Measurements from ENCODE around the gene XPO6. TPM values are rescaled to one million over a fixed set of nuclear protein-coding genes. Genes with fewer than 3 reads are reported as not detected.

The XPO6 gene
- total RNA-seq, 1 experiment from 2014 or later, result 188 TPM

DNA sequence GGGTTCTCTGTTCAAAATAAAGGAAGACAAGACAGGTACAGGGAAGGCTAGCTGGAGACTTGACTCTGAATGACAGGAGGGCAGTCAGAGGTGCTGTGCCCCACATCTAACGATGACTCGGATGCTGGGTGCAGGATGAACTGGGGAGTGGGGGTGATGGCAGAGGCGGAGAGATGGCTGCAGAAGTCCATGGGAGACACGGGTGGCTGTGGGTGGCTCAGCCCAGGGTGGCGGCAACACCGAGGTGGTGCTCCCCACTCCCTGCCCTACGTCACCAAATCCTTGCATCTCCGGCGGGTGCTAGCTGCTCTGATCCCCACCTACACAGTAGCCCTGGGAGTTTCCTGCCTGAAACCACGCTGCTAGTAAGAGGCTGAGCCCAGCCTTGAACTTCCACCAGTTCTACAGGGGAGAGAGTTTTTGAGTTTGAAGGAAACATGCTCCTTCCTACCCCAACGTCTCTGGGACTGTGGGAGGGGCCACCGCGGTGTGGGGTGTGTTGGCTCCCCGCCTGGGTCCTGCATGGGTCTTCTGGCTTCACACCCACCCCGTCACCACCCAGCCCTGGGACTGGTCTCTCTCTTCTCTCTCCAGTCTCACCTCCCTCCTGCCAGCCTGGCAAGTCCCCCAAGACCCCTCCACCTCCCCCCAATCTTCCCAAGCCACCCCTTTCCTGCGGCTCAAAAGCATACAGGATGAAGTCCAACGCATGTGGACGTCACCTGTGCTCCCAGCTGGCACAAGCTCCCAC lies 152.8 kb downstream of the XPO6 start:
- no peak for DNase-seq
- H3K27me3 ChIP-seq (ENCODE audit: control insufficient read depth, insufficient read depth, low read length), result peaks cover 36% of the 10 kb centered on the region
- no peak overlapping the region for H3K4me3 ChIP-seq (ENCODE audit: insufficient read depth, low read depth, low read length)
- no peaks in the 10 kb centered on the region for H3K36me3 ChIP-seq (replicated peaks; ENCODE audit: control insufficient read depth, insufficient read depth, low read length)

DNA sequence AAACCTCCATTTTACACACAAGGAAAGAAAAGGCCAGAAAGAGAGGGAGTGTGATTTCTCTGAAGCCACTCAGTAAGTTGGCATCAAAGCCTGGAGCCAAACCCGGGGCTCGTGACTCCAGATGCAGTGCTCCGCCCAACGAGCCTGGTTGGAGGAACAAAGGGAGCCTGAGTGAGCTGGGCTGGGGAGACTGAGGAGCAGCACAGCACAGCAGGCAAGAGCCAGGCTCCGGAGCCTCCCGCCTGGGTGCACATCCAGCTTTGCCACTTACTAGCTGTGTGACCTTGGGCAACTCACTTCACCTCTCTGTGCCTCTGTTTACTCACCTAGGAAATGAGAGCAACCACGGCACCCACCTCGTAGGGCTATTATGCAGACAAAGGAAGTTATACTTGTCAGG lies 153.8 kb downstream of the XPO6 start:
- peaks cover 28% of the 10 kb centered on the region for H3K27me3 ChIP-seq (ENCODE audit: control insufficient read depth, insufficient read depth, low read length)
- no peaks in the 10 kb centered on the region for H3K36me3 ChIP-seq (replicated peaks; ENCODE audit: control insufficient read depth, insufficient read depth, low read length)
- DNase-seq, result no peak
- H3K4me3 ChIP-seq (ENCODE audit: insufficient read depth, low read depth, low read length), result no peak overlapping the region

DNA sequence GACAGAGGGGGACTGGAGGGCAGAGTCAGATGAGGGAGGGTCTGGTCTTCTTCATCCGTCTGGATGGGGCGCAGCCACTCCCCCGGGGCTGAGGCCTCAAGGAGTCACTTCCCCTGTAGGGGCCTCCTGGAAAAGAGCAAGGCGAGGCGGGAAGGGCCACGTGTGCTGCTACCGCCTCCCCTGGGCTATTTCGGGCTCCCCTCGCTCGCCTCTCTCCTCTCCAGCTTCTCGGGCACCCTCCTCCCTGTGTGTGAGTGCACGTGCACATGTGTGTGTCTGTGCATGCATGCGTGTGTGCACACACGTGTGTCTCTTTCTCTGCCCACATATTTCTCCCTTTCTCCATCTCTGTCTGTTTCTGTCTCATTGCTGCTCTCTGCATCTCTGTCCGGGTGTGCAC lies 158.3 kb downstream of the XPO6 start:
- Histone ChIP-seq H3K27me3 (ENCODE audit: control insufficient read depth, insufficient read depth, low read length) (no peaks in the 10 kb centered on the region; the same call in 1 of the 2 replicates), H3K4me3 (ENCODE audit: insufficient read depth, low read depth, low read length) (no peak overlapping the region), H3K36me3 (replicated peaks; ENCODE audit: control insufficient read depth, insufficient read depth, low read length) (no peaks in the 10 kb centered on the region)
- DNase-seq, result no peak

DNA sequence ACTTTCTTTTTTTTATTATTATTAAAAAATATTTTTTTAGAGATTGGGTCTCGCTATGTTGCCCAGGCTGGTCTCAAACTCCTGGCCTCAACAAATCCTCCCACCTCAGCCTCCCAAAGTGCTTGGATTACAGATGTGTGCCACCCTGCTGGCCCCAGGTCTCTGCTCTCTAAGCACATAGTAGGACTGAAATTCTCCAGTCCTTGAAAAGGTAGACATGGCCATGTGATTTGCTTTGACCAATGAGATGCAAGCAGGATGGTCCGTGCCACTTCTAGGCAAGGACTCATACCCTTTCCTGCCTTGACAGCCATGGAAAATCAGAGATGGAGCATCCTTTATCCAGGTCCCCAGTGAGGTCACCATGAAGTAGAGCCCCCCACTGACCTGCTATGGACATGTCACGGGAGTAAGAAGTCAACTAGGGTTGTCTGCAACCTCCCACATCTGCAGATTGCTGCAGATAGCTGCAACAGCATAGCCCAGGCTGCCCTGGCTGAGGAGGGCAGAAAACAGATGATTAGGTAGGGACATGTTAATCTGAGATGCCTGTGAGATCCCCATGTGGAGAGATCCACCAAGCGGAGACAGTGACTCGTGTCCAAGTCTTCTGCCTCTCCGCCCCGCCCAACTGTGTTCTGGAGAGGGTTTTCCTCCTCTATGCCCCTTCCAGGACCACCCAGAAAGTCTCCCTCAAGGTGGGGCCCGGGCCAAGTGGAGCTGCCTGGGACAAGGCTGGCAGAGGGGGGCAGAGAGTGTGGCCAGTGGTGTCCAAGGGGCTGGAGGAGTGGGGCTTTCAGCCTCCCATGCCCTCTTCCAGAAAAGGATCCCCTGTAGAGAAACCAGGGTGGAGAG lies 159.3 kb downstream of the XPO6 start:
- DNase-seq, result no peak
- Histone ChIP-seq H3K4me3 (ENCODE audit: insufficient read depth, low read depth, low read length) (no peak overlapping the region), H3K36me3 (replicated peaks; ENCODE audit: control insufficient read depth, insufficient read depth, low read length) (no peaks in the 10 kb centered on the region), H3K27me3 (ENCODE audit: control insufficient read depth, insufficient read depth, low read length) (no peaks in the 10 kb centered on the region; the same call in 1 of the 2 replicates)

DNA sequence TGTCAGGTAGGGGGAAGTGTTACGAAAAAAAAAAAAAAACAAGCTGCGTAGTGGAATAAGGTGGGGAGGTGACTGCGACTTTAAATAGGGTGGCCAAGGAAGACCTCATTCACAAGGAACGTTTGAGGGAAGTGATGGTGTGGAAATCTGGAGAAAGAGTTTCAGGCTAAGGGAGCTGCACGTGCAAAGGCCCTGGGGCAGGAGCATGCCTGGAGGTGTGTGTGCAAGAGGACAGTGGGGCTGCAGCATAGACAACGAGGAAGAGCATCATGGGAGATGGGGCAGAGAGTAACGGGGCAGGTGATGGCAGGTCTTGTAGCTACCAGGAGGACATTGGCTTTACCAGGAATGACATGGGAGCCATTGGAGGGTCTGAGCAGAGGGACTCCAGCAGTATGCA lies 160.3 kb downstream of the XPO6 start:
- no peak overlapping the region for H3K4me3 ChIP-seq (ENCODE audit: insufficient read depth, low read depth, low read length)
- no peaks in the 10 kb centered on the region; the same call in 1 of the 2 replicates for H3K27me3 ChIP-seq (ENCODE audit: control insufficient read depth, insufficient read depth, low read length)
- no peak for DNase-seq
- no peaks in the 10 kb centered on the region for H3K36me3 ChIP-seq (replicated peaks; ENCODE audit: control insufficient read depth, insufficient read depth, low read length)

Other genes starting within 250 kb of the XPO6 start
- gene GSG1L, start 148.3 kb downstream of the XPO6 start, total RNA-seq (2014; rRNA removed; shearing (Covaris generic)), result 0.85 TPM in 1 of 2 replicates, not detected in the other
- gene SBK1, start 80.6 kb upstream of the XPO6 start, total RNA-seq (2014; rRNA removed; shearing (Covaris generic)), result 23.6 and 26.0 TPM in 2 replicates
- gene NPIPB6, start 151.5 kb upstream of the XPO6 start, total RNA-seq (2014; rRNA removed; shearing (Covaris generic)), result 0.59 and 0.81 TPM in 2 replicates
- gene EIF3CL, start 191.9 kb upstream of the XPO6 start, total RNA-seq (2014; rRNA removed; shearing (Covaris generic)), result 136 and 164 TPM in 2 replicates